Suprapubic skin (tissue), 4 donors: ENCODE data around the gene PRSS56. TPM values are rescaled to one million over a fixed set of nuclear protein-coding genes. Genes with fewer than 3 reads are reported as not detected.
A peak's percentile ranks its signal among the peaks of the same experiment; 100 is the strongest.

ENCODE experiments used
- DNase-seq, 2 donors: peaks; one replicate each; pipeline ENCODE4 v3.0.0-alpha.2; 2019; ENCODE audit warnings: low spot score in 2 of 2
- H3K27ac ChIP-seq: fragments of 200-600 bp; sonication (generic); one replicate; pipeline ENCODE4 v1.5.1; 2019
- H3K27me3 ChIP-seq: fragments of 200-600 bp; sonication (generic); one replicate; pipeline ENCODE4 v1.5.1; 2019
- H3K36me3 ChIP-seq: fragments of 200-600 bp; sonication (generic); one replicate; pipeline ENCODE4 v1.5.1; 2019
- H3K4me1 ChIP-seq: fragments of 200-600 bp; sonication (generic); one replicate; pipeline ENCODE4 v1.5.1; 2019
- H3K4me3 ChIP-seq: fragments of 200-600 bp; sonication (generic); one replicate; pipeline ENCODE4 v1.5.1; 2019; ENCODE audit warnings: mild to moderate bottlenecking
- H3K9me3 ChIP-seq: fragments of 200-600 bp; sonication (generic); one replicate; pipeline ENCODE4 v1.5.1; 2019
- EP300 ChIP-seq: sonication (generic); formaldehyde crosslinking; IDR thresholded peaks from one replicate; pipeline ENCODE4 v1.6.1; 2017; ENCODE audit warnings: antibody characterized with exemption
- POLR2A ChIP-seq, 2 donors: fragments of 450-650 bp; IDR thresholded peaks; one replicate each; pipeline ENCODE4 v1.6.1; 2017; ENCODE audit warnings: antibody characterized with exemption in 2 of 2, mild to moderate bottlenecking in 2 of 2, moderate library complexity in 2 of 2
- POLR2AphosphoS5 ChIP-seq, 3 donors: sonication (generic); formaldehyde crosslinking; IDR thresholded peaks; one replicate each; pipeline ENCODE4 v1.6.1; 2017; ENCODE audit warnings: antibody characterized with exemption in 3 of 3
- WGBS: methylation state at CpG from one replicate; pipeline ENCODE4 v1.1.5; 2018; 5-methylcytosine and 5-hydroxymethylcytosine counted together
- total RNA-seq, 4 donors: library from RNA; depleted of rRNA; stranded (reverse); fragments of >200 nt; gene quantifications; one replicate each; pipeline ENCODE4 v1.1.0, GENCODE V29; 2016
- TF ChIP-seq, protein P1 (sequence below), 2 donors: fragments of 200-600 bp in 1 of 2; fragments of 450-650 bp in 1 of 2; sonication (generic) in 1 of 2; IDR thresholded peaks; one replicate each; pipeline ENCODE4 v1.5.1; 2016 to 2019; ENCODE audit warnings: antibody characterized with exemption in 2 of 2, mild to moderate bottlenecking in 1 of 2, moderate library complexity in 1 of 2

The PRSS56 gene
- total RNA-seq, 4 donors from 2014 or later, result not detected

DNA sequence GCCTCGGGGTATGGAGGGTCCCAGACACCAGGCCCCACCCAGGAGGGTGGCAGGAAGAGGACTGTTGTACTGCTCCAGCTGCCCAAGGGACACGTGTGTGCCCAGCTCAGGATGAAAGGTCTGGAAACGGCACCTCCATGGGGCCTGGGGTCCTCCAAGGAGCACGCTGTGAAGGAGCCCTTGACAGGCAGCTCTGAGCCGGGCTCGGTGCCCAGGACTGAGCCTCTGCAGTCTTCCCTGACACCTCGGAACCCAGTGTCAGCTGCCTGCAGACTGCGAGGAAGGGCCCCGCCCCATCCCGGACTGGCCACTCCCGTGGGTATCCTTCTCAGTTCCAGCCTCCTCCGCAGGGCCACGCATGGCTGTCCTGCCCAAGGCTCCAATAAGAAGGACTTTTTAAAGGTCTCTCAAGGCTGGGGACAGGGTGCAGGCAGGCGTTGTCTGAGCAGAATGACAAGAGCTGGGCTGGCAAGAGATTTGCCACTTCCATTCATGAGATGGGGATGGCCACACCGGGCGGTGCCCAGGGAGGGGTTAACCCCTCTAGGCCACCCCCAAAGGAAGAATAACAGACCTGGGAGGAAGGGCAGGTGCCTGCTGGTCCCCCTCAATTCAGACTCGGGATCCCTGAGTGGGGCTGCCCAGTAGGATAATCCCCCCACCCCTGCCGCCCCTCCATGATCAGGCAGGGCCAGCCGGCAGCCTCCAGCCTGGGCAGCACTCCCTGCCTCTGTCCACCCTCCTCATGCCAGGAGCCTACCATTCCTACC, 41.4 kb upstream of the PRSS56 start:
- no peak overlapping the region for H3K4me3 ChIP-seq
- H3K4me1 ChIP-seq, result no peaks in the 10 kb centered on the region
- H3K36me3 ChIP-seq, result no peaks in the 10 kb centered on the region
- peaks cover 61% of the 10 kb centered on the region for H3K27me3 ChIP-seq
- no peak overlapping the region for H3K27ac ChIP-seq
- DNase-seq, result peak in 1 of 2 donors; percentile 51
- H3K9me3 ChIP-seq, result no peaks in the 10 kb centered on the region
- 58% methylated on average over 5 of the region's 19 CpGs for WGBS
- TF ChIP-seq POLR2A (IDR thresholded peaks at IDR 0.05), result no peak
- TF ChIP-seq EP300, result no peak
- TF ChIP-seq, protein P1, sequence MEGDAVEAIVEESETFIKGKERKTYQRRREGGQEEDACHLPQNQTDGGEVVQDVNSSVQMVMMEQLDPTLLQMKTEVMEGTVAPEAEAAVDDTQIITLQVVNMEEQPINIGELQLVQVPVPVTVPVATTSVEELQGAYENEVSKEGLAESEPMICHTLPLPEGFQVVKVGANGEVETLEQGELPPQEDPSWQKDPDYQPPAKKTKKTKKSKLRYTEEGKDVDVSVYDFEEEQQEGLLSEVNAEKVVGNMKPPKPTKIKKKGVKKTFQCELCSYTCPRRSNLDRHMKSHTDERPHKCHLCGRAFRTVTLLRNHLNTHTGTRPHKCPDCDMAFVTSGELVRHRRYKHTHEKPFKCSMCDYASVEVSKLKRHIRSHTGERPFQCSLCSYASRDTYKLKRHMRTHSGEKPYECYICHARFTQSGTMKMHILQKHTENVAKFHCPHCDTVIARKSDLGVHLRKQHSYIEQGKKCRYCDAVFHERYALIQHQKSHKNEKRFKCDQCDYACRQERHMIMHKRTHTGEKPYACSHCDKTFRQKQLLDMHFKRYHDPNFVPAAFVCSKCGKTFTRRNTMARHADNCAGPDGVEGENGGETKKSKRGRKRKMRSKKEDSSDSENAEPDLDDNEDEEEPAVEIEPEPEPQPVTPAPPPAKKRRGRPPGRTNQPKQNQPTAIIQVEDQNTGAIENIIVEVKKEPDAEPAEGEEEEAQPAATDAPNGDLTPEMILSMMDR (IDR thresholded peaks at IDR 0.05), result no peak
- TF ChIP-seq POLR2AphosphoS5 (IDR thresholded peaks at IDR 0.05), result no peak

DNA sequence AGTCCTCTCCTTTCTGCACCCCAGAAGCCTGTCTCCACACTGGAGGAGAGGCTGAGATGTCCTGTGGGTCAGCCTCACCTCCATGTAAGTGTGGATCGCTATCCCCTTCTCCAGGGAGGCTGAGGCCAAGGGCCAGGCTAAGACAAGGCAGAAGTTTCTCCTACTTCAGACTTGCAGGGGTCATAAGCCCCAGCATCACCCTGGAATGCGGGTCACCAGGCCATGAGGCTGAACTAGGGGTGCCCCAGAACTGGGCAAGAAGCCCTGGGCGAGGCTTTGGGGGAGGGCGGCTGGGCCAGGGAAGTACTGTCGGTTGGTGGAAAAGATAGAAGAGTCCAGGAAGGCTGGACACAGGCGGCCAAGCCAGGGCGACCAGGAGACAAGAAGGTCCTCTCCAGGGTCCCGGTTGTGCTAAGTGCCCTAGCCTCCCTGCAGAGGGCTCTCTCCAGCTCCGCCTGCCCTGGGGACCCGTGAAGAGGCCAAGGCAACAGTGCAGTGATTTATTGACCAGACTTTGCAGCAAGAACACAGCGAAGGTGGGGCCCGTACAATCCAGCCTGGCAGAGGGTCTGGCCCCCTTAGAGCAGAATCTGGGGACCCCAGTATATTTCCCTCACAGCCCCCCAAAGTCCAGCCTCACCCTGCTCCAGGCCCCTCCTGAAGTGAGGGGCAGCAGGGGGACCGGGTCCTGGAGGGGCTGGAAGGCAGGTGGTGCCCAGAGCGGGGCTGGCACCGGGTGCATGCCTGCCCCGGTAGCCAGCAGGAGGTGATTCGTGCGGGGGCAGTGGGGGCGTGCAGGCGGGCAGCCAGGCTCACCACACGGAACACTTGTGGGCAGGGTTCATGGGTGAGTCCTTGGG, 40.6 kb upstream of the PRSS56 start:
- H3K9me3 ChIP-seq, result no peaks in the 10 kb centered on the region
- peaks cover 61% of the 10 kb centered on the region for H3K27me3 ChIP-seq
- H3K36me3 ChIP-seq, result no peaks in the 10 kb centered on the region
- peak in 1 of 2 donors; percentile 51 for DNase-seq
- TF ChIP-seq POLR2AphosphoS5 (IDR thresholded peaks at IDR 0.05), result no peak
- no peak for TF ChIP-seq POLR2A (IDR thresholded peaks at IDR 0.05)
- TF ChIP-seq EP300, result no peak
- TF ChIP-seq, protein P1 (IDR thresholded peaks at IDR 0.05), result no peak
- WGBS, result 67% methylated on average over 3 of the region's 21 CpGs
- H3K4me1 ChIP-seq, result no peaks in the 10 kb centered on the region
- no peak overlapping the region for H3K4me3 ChIP-seq
- H3K27ac ChIP-seq, result no peak overlapping the region

DNA sequence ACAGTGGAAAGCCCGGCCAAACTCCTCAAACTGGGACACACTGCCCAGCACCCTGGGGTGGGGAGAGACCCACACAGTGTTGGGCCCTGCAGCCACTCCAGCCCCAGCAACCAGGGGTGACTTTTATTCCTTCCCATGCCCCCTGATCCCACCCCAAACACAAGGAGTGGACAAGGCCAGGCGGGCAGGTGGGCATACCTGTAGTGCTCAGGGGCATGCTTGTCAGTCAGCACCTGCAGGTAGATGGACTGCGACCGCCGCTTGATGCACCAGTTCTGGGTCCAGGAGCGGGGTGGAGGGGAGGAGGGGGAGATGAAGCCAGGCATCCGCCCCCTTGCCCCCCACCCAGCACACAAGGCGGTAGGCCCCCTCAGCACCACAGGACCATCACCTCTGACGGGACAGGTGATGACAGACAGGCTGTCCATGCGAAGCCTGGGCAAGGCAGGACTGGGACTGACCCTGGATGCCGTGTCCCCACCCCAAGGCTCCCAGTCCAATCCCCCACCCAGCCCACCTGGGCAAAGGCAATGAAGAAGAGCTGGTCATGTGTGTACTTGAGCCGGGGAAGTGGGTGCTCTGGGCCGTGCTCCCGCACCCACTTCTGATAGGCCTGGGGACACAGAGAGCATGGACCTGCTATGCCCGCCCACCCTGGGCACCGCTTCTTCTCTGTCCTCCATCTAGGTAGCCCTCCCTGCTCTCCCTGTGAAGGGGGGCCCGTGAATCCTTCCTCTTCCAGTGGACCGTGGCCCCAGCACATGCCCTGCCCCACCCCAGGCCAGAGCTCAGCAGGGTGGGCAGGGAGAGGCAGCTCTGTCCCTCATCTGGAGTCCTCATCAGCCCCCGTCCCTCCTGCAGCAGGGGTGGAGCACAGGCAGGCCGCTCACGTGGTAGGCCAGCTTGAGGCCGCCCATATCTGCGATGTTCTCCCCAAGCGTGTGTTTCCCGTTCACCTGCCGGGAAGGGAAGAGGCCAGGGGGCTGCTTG, 39.7 kb upstream of the PRSS56 start:
- Histone ChIP-seq H3K4me3 (no peak overlapping the region), H3K9me3 (no peaks in the 10 kb centered on the region), H3K27ac (no peak overlapping the region), H3K27me3 (peaks cover 64% of the 10 kb centered on the region), H3K4me1 (peaks cover 3% of the 10 kb centered on the region), H3K36me3 (no peaks in the 10 kb centered on the region)
- TF ChIP-seq EP300 (no peak), POLR2AphosphoS5 (IDR thresholded peaks at IDR 0.05) (no peak), POLR2A (IDR thresholded peaks at IDR 0.05) (no peak)
- TF ChIP-seq, protein P1 (IDR thresholded peaks at IDR 0.05), result no peak
- DNase-seq, result peak in 1 of 2 donors; percentile 53
- 79% methylated on average over 6 of the region's 26 CpGs for WGBS

DNA sequence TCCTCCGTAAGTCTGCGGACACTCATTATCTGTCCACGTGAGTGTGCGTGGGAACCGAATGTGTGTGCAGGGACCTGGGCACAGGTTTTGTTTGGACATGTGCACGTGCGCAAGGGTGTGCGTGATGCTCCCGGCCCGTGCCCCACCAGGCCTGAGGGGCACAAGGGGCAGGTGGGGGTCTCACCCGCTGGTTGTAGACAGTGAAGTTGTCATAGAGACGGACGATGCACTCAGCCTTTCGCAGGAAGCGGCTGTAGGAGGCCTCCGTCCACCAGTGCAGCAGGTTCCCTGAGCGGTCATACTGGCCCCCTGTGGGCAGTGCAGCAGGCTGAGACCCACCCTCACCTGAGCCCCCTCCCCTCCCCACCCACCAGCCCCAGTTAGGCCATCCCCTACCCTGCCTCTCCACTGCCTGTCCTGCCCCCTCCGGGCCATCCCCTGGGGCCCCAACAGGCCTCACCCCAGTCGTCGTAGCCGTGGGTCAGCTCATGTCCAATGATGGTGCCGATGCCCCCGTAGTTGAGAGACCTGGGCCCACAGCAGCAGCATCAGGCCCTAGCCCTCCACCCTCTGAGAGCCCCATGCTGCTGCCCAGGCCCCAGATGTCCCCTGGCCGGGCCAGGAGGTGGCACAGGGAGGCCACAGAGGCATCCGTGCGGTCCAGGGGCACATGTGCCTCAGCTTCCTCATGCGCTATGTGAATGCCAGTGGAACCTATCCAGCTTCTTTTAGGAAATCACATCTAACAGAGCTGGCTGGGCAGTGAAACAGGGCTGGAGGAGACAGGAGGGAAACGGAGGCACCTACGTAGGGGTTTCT, 38.7 kb upstream of the PRSS56 start:
- 94% methylated on average over 13 of the region's 29 CpGs for WGBS
- Histone ChIP-seq H3K9me3 (no peaks in the 10 kb centered on the region), H3K27me3 (peaks cover 74% of the 10 kb centered on the region), H3K36me3 (no peaks in the 10 kb centered on the region), H3K27ac (no peak overlapping the region), H3K4me1 (peaks cover 13% of the 10 kb centered on the region), H3K4me3 (no peak overlapping the region)
- TF ChIP-seq EP300 (no peak), POLR2AphosphoS5 (IDR thresholded peaks at IDR 0.05) (no peak), POLR2A (IDR thresholded peaks at IDR 0.05) (no peak)
- TF ChIP-seq, protein P1 (IDR thresholded peaks at IDR 0.05), result no peak
- DNase-seq, result peak in 1 of 2 donors; percentile 54
